GM23338 (cell line): ENCODE data around the gene RCOR3. TPM values are rescaled to one million over a fixed set of nuclear protein-coding genes. Genes with fewer than 3 reads are reported as not detected.
A peak's percentile ranks its signal among the peaks of the same experiment; 100 is the strongest.

Experiments
- ATAC-seq: fragments of 200-7000 bp; cut with Tn5 transposase; 3 replicates; pipeline ENCODE4 v1.9.1; 2020
- DNase-seq: peaks from one replicate; pipeline ENCODE4 v3.0.0-alpha.2; 2015; ENCODE audit warnings: low spot score
- H2AFZ ChIP-seq: fragments of 200-600 bp; sonication (generic); 2 replicates; pipeline ENCODE4 v1.8.0; 2016; ENCODE audit warnings: antibody characterized with exemption, mild to moderate bottlenecking, moderate library complexity
- H3F3A ChIP-seq: fragments of 200-600 bp; sonication (generic); replicated peaks from 2 replicates; pipeline ENCODE4 v1.8.0; 2017; ENCODE audit warnings: antibody characterized with exemption, mixed run types, low read depth
- H3K27ac ChIP-seq: fragments of 200-600 bp; sonication (generic); 2 replicates; pipeline ENCODE4 v1.6.1; 2016; ENCODE audit warnings: low read depth
- H3K27me3 ChIP-seq: fragments of 200-600 bp; sonication (generic); 2 replicates; pipeline ENCODE4 v1.8.0; 2016; ENCODE audit warnings: mild to moderate bottlenecking, mixed run types, moderate library complexity; ENCODE audit not compliant: insufficient read depth
- H3K36me3 ChIP-seq: fragments of 200-600 bp; sonication (generic); 2 replicates; pipeline ENCODE4 v1.8.0; 2016; ENCODE audit warnings: mild to moderate bottlenecking; ENCODE audit not compliant: insufficient read depth
- H3K4me1 ChIP-seq: fragments of 200-600 bp; sonication (generic); 2 replicates; pipeline ENCODE4 v1.8.0; 2016; ENCODE audit warnings: mild to moderate bottlenecking, moderate library complexity; ENCODE audit not compliant: insufficient read depth
- H3K4me2 ChIP-seq: fragments of 200-600 bp; sonication (generic); 2 replicates; pipeline ENCODE4 v1.7.1; 2017; ENCODE audit warnings: mixed run types
- H3K4me3 ChIP-seq: fragments of 200-600 bp; sonication (generic); 2 replicates; pipeline ENCODE4 v1.6.1; 2016; ENCODE audit warnings: mixed run types
- H3K79me2 ChIP-seq: fragments of 200-600 bp; sonication (generic); replicated peaks from 2 replicates; pipeline ENCODE4 v1.8.0; 2017; ENCODE audit warnings: mild to moderate bottlenecking; ENCODE audit not compliant: insufficient read depth
- H3K9me2 ChIP-seq: fragments of 200-600 bp; sonication (generic); 2 replicates; pipeline ENCODE4 v1.8.0; 2017; ENCODE audit not compliant: insufficient read depth
- H4K20me1 ChIP-seq: fragments of 200-600 bp; sonication (generic); replicated peaks from 2 replicates; pipeline ENCODE4 v1.8.0; 2017; ENCODE audit warnings: mild to moderate bottlenecking; ENCODE audit not compliant: insufficient read depth
- H3K27ac Mint-ChIP-seq: 2 replicates; pipeline ENCODE4 v1.8.0; 2020; ENCODE audit warnings: inconsistent platforms, mild to moderate bottlenecking, moderate library complexity, mixed read lengths
- H3K27me3 Mint-ChIP-seq: 3 replicates; pipeline ENCODE4 v1.8.0; 2022; ENCODE audit warnings: low read depth, mild to moderate bottlenecking, moderate library complexity, mixed read lengths, inconsistent platforms; ENCODE audit not compliant: insufficient read depth, poor library complexity
- H3K36me3 Mint-ChIP-seq: 3 replicates; pipeline ENCODE4 v1.8.0; 2021; ENCODE audit warnings: low read depth, mild to moderate bottlenecking, inconsistent platforms, moderate library complexity, mixed read lengths
- H3K4me1 Mint-ChIP-seq: 3 replicates; pipeline ENCODE4 v1.8.0; 2020; ENCODE audit warnings: mild to moderate bottlenecking, inconsistent platforms, mixed read lengths
- H3K4me3 Mint-ChIP-seq: 3 replicates; pipeline ENCODE4 v1.8.0; 2021; ENCODE audit warnings: moderate library complexity, mild to moderate bottlenecking, inconsistent platforms, mixed read lengths
- H3K9me3 Mint-ChIP-seq: 3 replicates; pipeline ENCODE4 v1.8.0; 2020; ENCODE audit warnings: moderate library complexity, mild to moderate bottlenecking, inconsistent platforms, mixed read lengths
- CREB1 ChIP-seq: fragments of 250-450 bp; sonication (Bioruptor Pico); IDR thresholded peaks from 2 replicates; pipeline ENCODE4 v1.5.0; 2020; ENCODE audit warnings: low read depth, mild to moderate bottlenecking, moderate library complexity
- EZH2 ChIP-seq: fragments of 200-600 bp; sonication (generic); IDR thresholded peaks from one replicate; pipeline ENCODE4 v1.8.0; 2017; ENCODE audit warnings: antibody characterized with exemption, mild to moderate bottlenecking, low read depth; ENCODE audit not compliant: unreplicated experiment
- EZH2phosphoT487 ChIP-seq: fragments of 200-600 bp; sonication (generic); IDR thresholded peaks from one replicate; pipeline ENCODE4 v1.8.1; 2018; ENCODE audit warnings: antibody characterized with exemption; ENCODE audit not compliant: unreplicated experiment
- JUNB ChIP-seq: IDR thresholded peaks from one replicate; pipeline ENCODE4 v1.6.1; 2016; ENCODE audit warnings: antibody characterized with exemption; ENCODE audit not compliant: unreplicated experiment
- NANOG ChIP-seq: IDR thresholded peaks from 2 replicates; pipeline ENCODE4 v1.6.1; 2016; ENCODE audit warnings: antibody characterized with exemption, borderline replicate concordance
- POLR2AphosphoS5 ChIP-seq: IDR thresholded peaks from 2 replicates; pipeline ENCODE4 v1.6.1; 2016; ENCODE audit warnings: antibody characterized with exemption, low read depth
- STAT1 ChIP-seq: IDR thresholded peaks from one replicate; pipeline ENCODE4 v1.6.1; 2016; ENCODE audit warnings: antibody characterized with exemption; ENCODE audit not compliant: unreplicated experiment
- ZNF114 ChIP-seq: fragments of 250-450 bp; sonication (Bioruptor Pico); IDR thresholded peaks from 2 replicates; pipeline ENCODE4 v1.5.0; 2020; ENCODE audit warnings: mild to moderate bottlenecking, moderate library complexity
- ZNF331 ChIP-seq: fragments of 250-450 bp; sonication (Bioruptor Pico); IDR thresholded peaks from 2 replicates; pipeline ENCODE4 v1.5.0; 2020; ENCODE audit warnings: low read depth, mild to moderate bottlenecking, moderate library complexity
- polyA plus RNA-seq: library from polyadenylated mRNA; unstranded; fragments of >200 nt; fragmentation: Nextera tagmentation; extraction: Ambion mirVana; gene quantifications from 2 replicates; pipeline ENCODE4 v1.2.1, GENCODE V29; 2016
- total RNA-seq: library from RNA; depleted of rRNA; stranded (reverse); fragments of >200 nt; shearing (Covaris generic); gene quantifications from 2 replicates; pipeline ENCODE4 v1.2.3, GENCODE V29; 2014
- TF ChIP-seq, protein P1 (sequence below): IDR thresholded peaks from one replicate; pipeline ENCODE4 v1.6.1; 2018; ENCODE audit warnings: antibody characterized with exemption; ENCODE audit not compliant: unreplicated experiment
- TF ChIP-seq, protein P2 (sequence below), 2 experiments: fragments of 200-600 bp in 1 of 2; sonication (generic) in 1 of 2; conservative IDR thresholded peaks; 2 replicates each; pipeline versions ENCODE4 v1.5.1 to v1.6.1; 2016 to 2017; ENCODE audit warnings: antibody characterized with exemption in 2 of 2, low read depth in 2 of 2, mild to moderate bottlenecking in 2 of 2, moderate library complexity in 1 of 2
- TF ChIP-seq, protein P3 (sequence below): fragments of 250-450 bp; sonication (Bioruptor Pico); IDR thresholded peaks from 2 replicates; pipeline ENCODE4 v1.5.0; 2020; ENCODE audit warnings: mild to moderate bottlenecking, moderate library complexity
- TF ChIP-seq, protein P4 (sequence below): IDR thresholded peaks from 2 replicates; pipeline ENCODE4 v1.6.1; 2016; ENCODE audit warnings: antibody characterized with exemption

The RCOR3 gene
- total and polyA plus RNA-seq, 2 experiments from 2014 or later = 19.4 to 26.2 TPM

DNA sequence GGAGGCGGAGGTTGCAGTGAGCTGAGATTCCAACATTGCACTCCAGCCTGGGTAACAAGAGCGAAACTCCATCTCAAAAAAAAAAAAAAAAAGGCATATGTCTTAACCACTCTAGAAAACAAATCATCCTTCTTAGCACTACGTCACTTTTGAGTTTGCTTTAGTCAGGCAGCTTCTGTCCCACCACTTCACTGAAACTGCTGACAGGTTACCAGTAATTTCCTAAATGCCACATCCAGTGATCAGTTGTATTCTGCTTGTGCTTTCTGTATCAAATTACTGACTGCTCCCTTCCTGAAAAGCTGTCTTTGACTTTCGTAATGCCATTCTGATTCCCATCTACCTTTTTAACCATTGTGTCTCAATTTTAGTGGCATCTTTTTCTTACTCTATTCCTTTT is 21.7 kb downstream of the RCOR3 start:
- no peak for TF ChIP-seq JUNB
- TF ChIP-seq POLR2AphosphoS5 = no peak
- no peak for TF ChIP-seq ZNF114 (CRISPR knock-in tag)
- TF ChIP-seq, protein P1, sequence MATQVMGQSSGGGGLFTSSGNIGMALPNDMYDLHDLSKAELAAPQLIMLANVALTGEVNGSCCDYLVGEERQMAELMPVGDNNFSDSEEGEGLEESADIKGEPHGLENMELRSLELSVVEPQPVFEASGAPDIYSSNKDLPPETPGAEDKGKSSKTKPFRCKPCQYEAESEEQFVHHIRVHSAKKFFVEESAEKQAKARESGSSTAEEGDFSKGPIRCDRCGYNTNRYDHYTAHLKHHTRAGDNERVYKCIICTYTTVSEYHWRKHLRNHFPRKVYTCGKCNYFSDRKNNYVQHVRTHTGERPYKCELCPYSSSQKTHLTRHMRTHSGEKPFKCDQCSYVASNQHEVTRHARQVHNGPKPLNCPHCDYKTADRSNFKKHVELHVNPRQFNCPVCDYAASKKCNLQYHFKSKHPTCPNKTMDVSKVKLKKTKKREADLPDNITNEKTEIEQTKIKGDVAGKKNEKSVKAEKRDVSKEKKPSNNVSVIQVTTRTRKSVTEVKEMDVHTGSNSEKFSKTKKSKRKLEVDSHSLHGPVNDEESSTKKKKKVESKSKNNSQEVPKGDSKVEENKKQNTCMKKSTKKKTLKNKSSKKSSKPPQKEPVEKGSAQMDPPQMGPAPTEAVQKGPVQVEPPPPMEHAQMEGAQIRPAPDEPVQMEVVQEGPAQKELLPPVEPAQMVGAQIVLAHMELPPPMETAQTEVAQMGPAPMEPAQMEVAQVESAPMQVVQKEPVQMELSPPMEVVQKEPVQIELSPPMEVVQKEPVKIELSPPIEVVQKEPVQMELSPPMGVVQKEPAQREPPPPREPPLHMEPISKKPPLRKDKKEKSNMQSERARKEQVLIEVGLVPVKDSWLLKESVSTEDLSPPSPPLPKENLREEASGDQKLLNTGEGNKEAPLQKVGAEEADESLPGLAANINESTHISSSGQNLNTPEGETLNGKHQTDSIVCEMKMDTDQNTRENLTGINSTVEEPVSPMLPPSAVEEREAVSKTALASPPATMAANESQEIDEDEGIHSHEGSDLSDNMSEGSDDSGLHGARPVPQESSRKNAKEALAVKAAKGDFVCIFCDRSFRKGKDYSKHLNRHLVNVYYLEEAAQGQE = no peak
- TF ChIP-seq, protein P2, sequence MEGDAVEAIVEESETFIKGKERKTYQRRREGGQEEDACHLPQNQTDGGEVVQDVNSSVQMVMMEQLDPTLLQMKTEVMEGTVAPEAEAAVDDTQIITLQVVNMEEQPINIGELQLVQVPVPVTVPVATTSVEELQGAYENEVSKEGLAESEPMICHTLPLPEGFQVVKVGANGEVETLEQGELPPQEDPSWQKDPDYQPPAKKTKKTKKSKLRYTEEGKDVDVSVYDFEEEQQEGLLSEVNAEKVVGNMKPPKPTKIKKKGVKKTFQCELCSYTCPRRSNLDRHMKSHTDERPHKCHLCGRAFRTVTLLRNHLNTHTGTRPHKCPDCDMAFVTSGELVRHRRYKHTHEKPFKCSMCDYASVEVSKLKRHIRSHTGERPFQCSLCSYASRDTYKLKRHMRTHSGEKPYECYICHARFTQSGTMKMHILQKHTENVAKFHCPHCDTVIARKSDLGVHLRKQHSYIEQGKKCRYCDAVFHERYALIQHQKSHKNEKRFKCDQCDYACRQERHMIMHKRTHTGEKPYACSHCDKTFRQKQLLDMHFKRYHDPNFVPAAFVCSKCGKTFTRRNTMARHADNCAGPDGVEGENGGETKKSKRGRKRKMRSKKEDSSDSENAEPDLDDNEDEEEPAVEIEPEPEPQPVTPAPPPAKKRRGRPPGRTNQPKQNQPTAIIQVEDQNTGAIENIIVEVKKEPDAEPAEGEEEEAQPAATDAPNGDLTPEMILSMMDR (conservative IDR thresholded peaks at IDR 0.05; ENCODE audit: low read depth in 2 of 2) = no peak
- TF ChIP-seq NANOG = no peak
- TF ChIP-seq, protein P3, sequence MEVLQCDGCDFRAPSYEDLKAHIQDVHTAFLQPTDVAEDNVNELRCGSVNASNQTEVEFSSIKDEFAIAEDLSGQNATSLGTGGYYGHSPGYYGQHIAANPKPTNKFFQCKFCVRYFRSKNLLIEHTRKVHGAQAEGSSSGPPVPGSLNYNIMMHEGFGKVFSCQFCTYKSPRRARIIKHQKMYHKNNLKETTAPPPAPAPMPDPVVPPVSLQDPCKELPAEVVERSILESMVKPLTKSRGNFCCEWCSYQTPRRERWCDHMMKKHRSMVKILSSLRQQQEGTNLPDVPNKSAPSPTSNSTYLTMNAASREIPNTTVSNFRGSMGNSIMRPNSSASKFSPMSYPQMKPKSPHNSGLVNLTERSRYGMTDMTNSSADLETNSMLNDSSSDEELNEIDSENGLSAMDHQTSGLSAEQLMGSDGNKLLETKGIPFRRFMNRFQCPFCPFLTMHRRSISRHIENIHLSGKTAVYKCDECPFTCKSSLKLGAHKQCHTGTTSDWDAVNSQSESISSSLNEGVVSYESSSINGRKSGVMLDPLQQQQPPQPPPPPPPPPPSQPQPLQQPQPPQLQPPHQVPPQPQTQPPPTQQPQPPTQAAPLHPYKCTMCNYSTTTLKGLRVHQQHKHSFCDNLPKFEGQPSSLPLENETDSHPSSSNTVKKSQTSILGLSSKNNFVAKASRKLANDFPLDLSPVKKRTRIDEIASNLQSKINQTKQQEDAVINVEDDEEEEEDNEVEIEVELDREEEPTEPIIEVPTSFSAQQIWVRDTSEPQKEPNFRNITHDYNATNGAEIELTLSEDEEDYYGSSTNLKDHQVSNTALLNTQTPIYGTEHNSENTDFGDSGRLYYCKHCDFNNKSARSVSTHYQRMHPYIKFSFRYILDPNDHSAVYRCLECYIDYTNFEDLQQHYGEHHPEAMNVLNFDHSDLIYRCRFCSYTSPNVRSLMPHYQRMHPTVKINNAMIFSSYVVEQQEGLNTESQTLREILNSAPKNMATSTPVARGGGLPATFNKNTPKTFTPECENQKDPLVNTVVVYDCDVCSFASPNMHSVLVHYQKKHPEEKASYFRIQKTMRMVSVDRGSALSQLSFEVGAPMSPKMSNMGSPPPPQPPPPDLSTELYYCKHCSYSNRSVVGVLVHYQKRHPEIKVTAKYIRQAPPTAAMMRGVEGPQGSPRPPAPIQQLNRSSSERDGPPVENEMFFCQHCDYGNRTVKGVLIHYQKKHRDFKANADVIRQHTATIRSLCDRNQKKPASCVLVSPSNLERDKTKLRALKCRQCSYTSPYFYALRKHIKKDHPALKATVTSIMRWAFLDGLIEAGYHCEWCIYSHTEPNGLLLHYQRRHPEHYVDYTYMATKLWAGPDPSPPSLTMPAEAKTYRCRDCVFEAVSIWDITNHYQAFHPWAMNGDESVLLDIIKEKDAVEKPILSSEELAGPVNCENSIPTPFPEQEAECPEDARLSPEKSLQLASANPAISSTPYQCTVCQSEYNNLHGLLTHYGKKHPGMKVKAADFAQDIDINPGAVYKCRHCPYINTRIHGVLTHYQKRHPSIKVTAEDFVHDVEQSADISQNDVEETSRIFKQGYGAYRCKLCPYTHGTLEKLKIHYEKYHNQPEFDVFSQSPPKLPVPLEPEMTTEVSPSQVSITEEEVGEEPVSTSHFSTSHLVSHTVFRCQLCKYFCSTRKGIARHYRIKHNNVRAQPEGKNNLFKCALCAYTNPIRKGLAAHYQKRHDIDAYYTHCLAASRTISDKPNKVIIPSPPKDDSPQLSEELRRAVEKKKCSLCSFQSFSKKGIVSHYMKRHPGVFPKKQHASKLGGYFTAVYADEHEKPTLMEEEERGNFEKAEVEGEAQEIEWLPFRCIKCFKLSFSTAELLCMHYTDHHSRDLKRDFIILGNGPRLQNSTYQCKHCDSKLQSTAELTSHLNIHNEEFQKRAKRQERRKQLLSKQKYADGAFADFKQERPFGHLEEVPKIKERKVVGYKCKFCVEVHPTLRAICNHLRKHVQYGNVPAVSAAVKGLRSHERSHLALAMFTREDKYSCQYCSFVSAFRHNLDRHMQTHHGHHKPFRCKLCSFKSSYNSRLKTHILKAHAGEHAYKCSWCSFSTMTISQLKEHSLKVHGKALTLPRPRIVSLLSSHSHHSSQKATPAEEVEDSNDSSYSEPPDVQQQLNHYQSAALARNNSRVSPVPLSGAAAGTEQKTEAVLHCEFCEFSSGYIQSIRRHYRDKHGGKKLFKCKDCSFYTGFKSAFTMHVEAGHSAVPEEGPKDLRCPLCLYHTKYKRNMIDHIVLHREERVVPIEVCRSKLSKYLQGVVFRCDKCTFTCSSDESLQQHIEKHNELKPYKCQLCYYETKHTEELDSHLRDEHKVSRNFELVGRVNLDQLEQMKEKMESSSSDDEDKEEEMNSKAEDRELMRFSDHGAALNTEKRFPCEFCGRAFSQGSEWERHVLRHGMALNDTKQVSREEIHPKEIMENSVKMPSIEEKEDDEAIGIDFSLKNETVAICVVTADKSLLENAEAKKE (CRISPR knock-in tag) = no peak
- TF ChIP-seq ZNF331 (CRISPR knock-in tag) = no peak
- TF ChIP-seq CREB1 (CRISPR knock-in tag) = no peak
- no peak for TF ChIP-seq EZH2
- no peak for TF ChIP-seq EZH2phosphoT487
- TF ChIP-seq, protein P4, sequence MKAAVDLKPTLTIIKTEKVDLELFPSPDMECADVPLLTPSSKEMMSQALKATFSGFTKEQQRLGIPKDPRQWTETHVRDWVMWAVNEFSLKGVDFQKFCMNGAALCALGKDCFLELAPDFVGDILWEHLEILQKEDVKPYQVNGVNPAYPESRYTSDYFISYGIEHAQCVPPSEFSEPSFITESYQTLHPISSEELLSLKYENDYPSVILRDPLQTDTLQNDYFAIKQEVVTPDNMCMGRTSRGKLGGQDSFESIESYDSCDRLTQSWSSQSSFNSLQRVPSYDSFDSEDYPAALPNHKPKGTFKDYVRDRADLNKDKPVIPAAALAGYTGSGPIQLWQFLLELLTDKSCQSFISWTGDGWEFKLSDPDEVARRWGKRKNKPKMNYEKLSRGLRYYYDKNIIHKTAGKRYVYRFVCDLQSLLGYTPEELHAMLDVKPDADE = no peak
- no peak for TF ChIP-seq STAT1
- Mint-ChIP-seq H3K9me3 (no peaks in the 10 kb centered on the region), H3K4me3 (no peak overlapping the region), H3K27ac (no peak overlapping the region), H3K36me3 (peaks cover 21% of the 10 kb centered on the region; the same call in 2 of the 3 replicates), H3K4me1 (no peaks in the 10 kb centered on the region), H3K27me3 (no peaks in the 10 kb centered on the region)
- no peak overlapping the region for H3K4me2 ChIP-seq
- 0 out of 2 replicates have a peak overlapping the region, but pooled peaks have one; percentile 41 for H3K27ac ChIP-seq
- H3K4me1 ChIP-seq = peaks cover 6% of the 10 kb centered on the region; the same call in 1 of the 2 replicates
- no peaks in the 10 kb centered on the region; the same call in 1 of the 2 replicates for H3F3A ChIP-seq
- H3K27me3 ChIP-seq = no peaks in the 10 kb centered on the region
- H3K36me3 ChIP-seq = peaks cover 35% of the 10 kb centered on the region
- H4K20me1 ChIP-seq = 0 out of 2 replicates have a peak, but pooled peaks cover 4% of the 10 kb centered on the region
- no peaks in the 10 kb centered on the region for H3K79me2 ChIP-seq
- no peaks in the 10 kb centered on the region for H3K9me2 ChIP-seq
- no peak for DNase-seq
- H2AFZ ChIP-seq = no peak overlapping the region
- no peak overlapping the region for H3K4me3 ChIP-seq
- ATAC-seq = no peak
